Breast epithelium (tissue), 4 donors: ENCODE results near the gene TNFRSF6B. TPM values are rescaled to one million over a fixed set of nuclear protein-coding genes. Genes with fewer than 3 reads are reported as not detected.

Source experiments
- DNase-seq, 2 donors: peaks; one replicate each; pipeline ENCODE4 v3.0.0-alpha.2; 2019; ENCODE audit warnings: low spot score in 2 of 2
- H3K27ac ChIP-seq, 2 donors: fragments of 200-600 bp; sonication (generic) in 1 of 2; one replicate each; pipeline ENCODE4 v1.5.1; 2016 to 2019; ENCODE audit warnings: mild to moderate bottlenecking in 1 of 2
- H3K27me3 ChIP-seq, 2 donors: fragments of 200-600 bp; sonication (generic) in 1 of 2; one replicate each; pipeline versions ENCODE4 v1.5.1 to v1.6.0; 2017 to 2019; ENCODE audit warnings: control low read depth in 1 of 2, mild to moderate bottlenecking in 1 of 2
- H3K36me3 ChIP-seq: fragments of 200-600 bp; one replicate; pipeline ENCODE4 v1.5.1; 2019
- H3K4me1 ChIP-seq, 2 donors: fragments of 200-600 bp; sonication (generic); one replicate each; pipeline ENCODE4 v1.5.1; 2016 to 2019; ENCODE audit warnings: control low read depth in 1 of 2
- H3K4me3 ChIP-seq, 3 donors: fragments of 200-600 bp; sonication (generic); 1 replicate in 2 of 3; 2 replicates in 1 of 3; pipeline ENCODE4 v1.5.1; 2016 to 2019; ENCODE audit warnings: mild to moderate bottlenecking in 3 of 3, moderate library complexity in 2 of 3
- H3K9me3 ChIP-seq, 2 donors: fragments of 200-600 bp; sonication (generic) in 1 of 2; one replicate each; pipeline ENCODE4 v1.5.1; 2016 to 2019; ENCODE audit warnings: control low read depth in 1 of 2
- POLR2A ChIP-seq: fragments of 450-650 bp; IDR thresholded peaks from one replicate; pipeline ENCODE4 v1.6.1; 2016; ENCODE audit warnings: antibody characterized with exemption, mild to moderate bottlenecking, moderate library complexity
- POLR2AphosphoS5 ChIP-seq, 3 donors: sonication (generic); formaldehyde crosslinking; IDR thresholded peaks; one replicate each; pipeline ENCODE4 v1.6.1; 2017; ENCODE audit warnings: antibody characterized with exemption in 3 of 3
- intact Hi-C: fragments of 100-400 bp; cut with DNase I; formaldehyde crosslinking; loops from one replicate; pipeline ENCODE4 v1.15.1; 2023; ENCODE audit warnings: low total_unique reads
- total RNA-seq, 3 donors: library from RNA; depleted of rRNA; stranded (reverse); fragments of >200 nt; gene quantifications; one replicate each; pipeline ENCODE4 v1.1.0, GENCODE V29; 2016
- TF ChIP-seq, protein P1 (sequence below), 3 donors: fragments of 450-650 bp; IDR thresholded peaks; one replicate each; pipeline ENCODE4 v1.5.1; 2016 to 2017; ENCODE audit warnings: antibody characterized with exemption in 3 of 3, mild to moderate bottlenecking in 3 of 3, moderate library complexity in 3 of 3

The TNFRSF6B gene
- total RNA-seq, 3 donors from 2014 or later, result 2.8 to 40.0 (median 7.4) TPM

GRCh38 chr20:63672666-63673065, 23.8 kb upstream of the TNFRSF6B start:
- Histone ChIP-seq H3K36me3 (no peaks in the 10 kb centered on the region), H3K4me1 (no peaks in the 10 kb centered on the region), H3K4me3 (no peak overlapping the region), H3K9me3 (no peaks in the 10 kb centered on the region), H3K27ac (no peak overlapping the region), H3K27me3 (no peaks in the 10 kb centered on the region)
- intact Hi-C loops, result no loop called here
- DNase-seq, result no peak
- TF ChIP-seq POLR2AphosphoS5 (IDR thresholded peaks at IDR 0.05) (no peak), POLR2A (no peak)

GRCh38 chr20:63673951-63674350, 22.5 kb upstream of the TNFRSF6B start:
- DNase-seq, result no peak
- Histone ChIP-seq H3K4me3 (no peak overlapping the region), H3K36me3 (no peaks in the 10 kb centered on the region), H3K9me3 (no peaks in the 10 kb centered on the region), H3K4me1 (no peaks in the 10 kb centered on the region), H3K27me3 (no peaks in the 10 kb centered on the region), H3K27ac (no peak overlapping the region)
- TF ChIP-seq POLR2AphosphoS5 (IDR thresholded peaks at IDR 0.05) (no peak), POLR2A (no peak)
- TF ChIP-seq, protein P1, sequence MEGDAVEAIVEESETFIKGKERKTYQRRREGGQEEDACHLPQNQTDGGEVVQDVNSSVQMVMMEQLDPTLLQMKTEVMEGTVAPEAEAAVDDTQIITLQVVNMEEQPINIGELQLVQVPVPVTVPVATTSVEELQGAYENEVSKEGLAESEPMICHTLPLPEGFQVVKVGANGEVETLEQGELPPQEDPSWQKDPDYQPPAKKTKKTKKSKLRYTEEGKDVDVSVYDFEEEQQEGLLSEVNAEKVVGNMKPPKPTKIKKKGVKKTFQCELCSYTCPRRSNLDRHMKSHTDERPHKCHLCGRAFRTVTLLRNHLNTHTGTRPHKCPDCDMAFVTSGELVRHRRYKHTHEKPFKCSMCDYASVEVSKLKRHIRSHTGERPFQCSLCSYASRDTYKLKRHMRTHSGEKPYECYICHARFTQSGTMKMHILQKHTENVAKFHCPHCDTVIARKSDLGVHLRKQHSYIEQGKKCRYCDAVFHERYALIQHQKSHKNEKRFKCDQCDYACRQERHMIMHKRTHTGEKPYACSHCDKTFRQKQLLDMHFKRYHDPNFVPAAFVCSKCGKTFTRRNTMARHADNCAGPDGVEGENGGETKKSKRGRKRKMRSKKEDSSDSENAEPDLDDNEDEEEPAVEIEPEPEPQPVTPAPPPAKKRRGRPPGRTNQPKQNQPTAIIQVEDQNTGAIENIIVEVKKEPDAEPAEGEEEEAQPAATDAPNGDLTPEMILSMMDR (IDR thresholded peaks at IDR 0.05), result no peak
- intact Hi-C loops, result no loop called here

DNA sequence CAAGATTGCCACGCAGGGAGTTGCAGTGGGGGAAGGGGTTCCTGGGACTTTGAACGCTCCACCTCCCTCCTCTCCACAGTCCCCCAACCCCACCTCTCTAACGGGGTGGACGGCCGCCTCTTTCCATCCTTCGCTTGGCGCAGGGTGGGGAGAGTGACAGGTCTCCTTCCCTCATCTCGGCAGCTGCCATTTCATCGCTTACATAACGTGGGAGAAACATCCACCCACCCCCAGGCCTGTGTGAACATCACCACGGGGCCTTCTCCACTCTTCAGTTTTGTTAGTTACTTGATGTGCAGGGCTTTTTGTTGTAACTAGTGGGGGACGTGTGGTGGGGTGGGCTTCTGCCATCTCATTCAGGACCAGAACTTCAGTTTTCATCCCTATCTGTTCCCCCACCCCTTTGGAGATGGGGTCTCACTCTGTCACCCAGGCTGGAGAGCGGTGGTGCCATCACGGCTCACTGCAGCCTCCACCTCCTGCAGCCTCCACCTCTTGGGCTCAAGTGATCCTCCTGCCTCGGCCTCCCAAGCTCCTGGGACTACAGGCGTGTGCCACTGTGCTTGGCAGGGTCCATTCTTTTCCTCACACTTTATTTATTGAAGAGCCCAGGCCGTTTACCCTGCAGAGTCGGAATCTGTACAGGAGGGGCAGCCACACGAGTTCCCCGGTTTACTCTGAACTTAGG, 20.6 kb upstream of the TNFRSF6B start:
- TF ChIP-seq POLR2A (no peak), POLR2AphosphoS5 (IDR thresholded peaks at IDR 0.05) (no peak)
- TF ChIP-seq, protein P1 (IDR thresholded peaks at IDR 0.05), result no peak
- no peak for DNase-seq
- H3K9me3 ChIP-seq, result no peaks in the 10 kb centered on the region
- H3K27me3 ChIP-seq, result no peaks in the 10 kb centered on the region
- no peak overlapping the region for H3K4me3 ChIP-seq
- H3K36me3 ChIP-seq, result no peaks in the 10 kb centered on the region
- intact Hi-C loops, result no loop called here
- no peak overlapping the region for H3K27ac ChIP-seq
- H3K4me1 ChIP-seq, result no peaks in the 10 kb centered on the region

GRCh38 chr20:63678071-63678470, 18.4 kb upstream of the TNFRSF6B start:
- no peak for TF ChIP-seq POLR2AphosphoS5 (IDR thresholded peaks at IDR 0.05)
- TF ChIP-seq POLR2A, result no peak
- TF ChIP-seq, protein P1 (IDR thresholded peaks at IDR 0.05), result no peak
- H3K27me3 ChIP-seq, result no peaks in the 10 kb centered on the region
- H3K27ac ChIP-seq, result no peak overlapping the region
- H3K36me3 ChIP-seq, result no peaks in the 10 kb centered on the region
- H3K9me3 ChIP-seq, result no peaks in the 10 kb centered on the region
- no peak overlapping the region for H3K4me3 ChIP-seq
- H3K4me1 ChIP-seq, result peaks cover 8 to 9% of the 10 kb centered on the region in 2 donors
- intact Hi-C loops, result no loop called here
- no peak for DNase-seq

GRCh38 chr20:63678667-63679465, 17.6 kb upstream of the TNFRSF6B start:
- Histone ChIP-seq H3K27ac (no peak overlapping the region), H3K36me3 (no peaks in the 10 kb centered on the region), H3K27me3 (no peaks in the 10 kb centered on the region), H3K4me3 (no peak overlapping the region), H3K9me3 (no peaks in the 10 kb centered on the region), H3K4me1 (peaks cover 8 to 9% of the 10 kb centered on the region in 2 donors)
- DNase-seq, result no peak
- intact Hi-C loops, result no loop called here
- TF ChIP-seq, protein P1 (IDR thresholded peaks at IDR 0.05), result no peak
- TF ChIP-seq POLR2AphosphoS5 (IDR thresholded peaks at IDR 0.05) (no peak), POLR2A (no peak)
